Natural killer cell (primary cell): ENCODE data around the gene SCAMP4. TPM values are rescaled to one million over a fixed set of nuclear protein-coding genes. Genes with fewer than 3 reads are reported as not detected.

Experiments
- ATAC-seq, 3 donors: fragments of 150-1000 bp in 2 of 3; fragments of 200-7000 bp in 1 of 3; cut with Tn5 transposase; 1 replicate in 1 of 3; 2 replicates in 2 of 3; pipeline ENCODE4 v1.10.0; 2021; ENCODE audit warnings: mild to moderate bottlenecking in 2 of 3, moderate library complexity in 2 of 3
- DNase-seq, 2 donors: peaks; one replicate each; pipeline versions ENCODE4 v3.0.0 to v3.0.0-alpha.2; 2013 to 2021; ENCODE audit warnings: mixed read lengths in 1 of 2
- H3K27ac ChIP-seq: one replicate; pipeline ENCODE4 v1.5.1; 2013; ENCODE audit warnings: mild to moderate bottlenecking, low read length
- H3K27me3 ChIP-seq: one replicate; pipeline ENCODE4 v1.6.1; 2013; ENCODE audit warnings: low read length; ENCODE audit not compliant: control insufficient read depth, insufficient read depth
- H3K36me3 ChIP-seq: one replicate; pipeline ENCODE4 v1.6.1; 2013; ENCODE audit warnings: low read length; ENCODE audit not compliant: control insufficient read depth, insufficient read depth
- H3K4me1 ChIP-seq: one replicate; pipeline ENCODE4 v1.6.1; 2013; ENCODE audit warnings: low read length; ENCODE audit not compliant: control insufficient read depth, insufficient read depth
- H3K4me3 ChIP-seq: one replicate; pipeline ENCODE4 v1.5.1; 2013; ENCODE audit warnings: low read length
- H3K9me3 ChIP-seq: one replicate; pipeline ENCODE4 v1.6.1; 2013; ENCODE audit warnings: low read length; ENCODE audit not compliant: control insufficient read depth, insufficient read depth
- H3K27ac Mint-ChIP-seq, 2 donors: one replicate each; pipeline ENCODE4 v1.8.0; 2022; ENCODE audit warnings: mild to moderate bottlenecking in 2 of 2, mixed read lengths in 2 of 2, moderate library complexity in 1 of 2
- H3K27me3 Mint-ChIP-seq, 2 donors: one replicate each; pipeline ENCODE4 v1.8.0; 2022; ENCODE audit warnings: low read depth in 2 of 2, mixed read lengths in 2 of 2
- H3K36me3 Mint-ChIP-seq: one replicate; pipeline ENCODE4 v1.8.0; 2022; ENCODE audit warnings: mixed read lengths
- H3K4me1 Mint-ChIP-seq, 2 donors: one replicate each; pipeline ENCODE4 v1.8.0; 2022; ENCODE audit warnings: mixed read lengths in 2 of 2
- H3K4me3 Mint-ChIP-seq: one replicate; pipeline ENCODE4 v1.8.0; 2022; ENCODE audit warnings: mild to moderate bottlenecking, moderate library complexity, mixed read lengths
- H3K9me3 Mint-ChIP-seq, 2 donors: one replicate each; pipeline ENCODE4 v1.8.0; 2022; ENCODE audit warnings: mixed read lengths in 2 of 2
- CTCF ChIP-seq: fragments of 200-600 bp; IDR thresholded peaks from one replicate; pipeline ENCODE4 v1.8.0; 2022; ENCODE audit warnings: antibody characterized with exemption
- WGBS: methylation state at CpG from one replicate; pipeline ENCODE4 v1.1.7; 2013; ENCODE audit warnings: missing lambda C conversion rate; ENCODE audit not compliant: insufficient coverage; 5-methylcytosine and 5-hydroxymethylcytosine counted together
- intact Hi-C: fragments of 100-400 bp; cut with micrococcal nuclease; formaldehyde crosslinking; loops from one replicate; pipeline ENCODE4 v1.14.2; 2022
- total RNA-seq, 4 donors: library from RNA; stranded (reverse); fragments of 120-200 nt in 1 of 4; gene quantifications; one replicate each; pipeline versions ENCODE4 v1.2.3 to v1.2.4, GENCODE V29; 2013 to 2022

SCAMP4 gene
- total RNA-seq, 3 donors from 2014 or later (not counting 1 experiment from before 2014, with no cell fraction given): 43.1 to 53.7 (median 46.9) TPM

GRCh38 chr19:1921825-1922224 is 16.6 kb downstream of the SCAMP4 start:
- Histone ChIP-seq H3K27ac (no peak overlapping the region), H3K4me3 (no peak overlapping the region), H3K27me3 (no peaks in the 10 kb centered on the region), H3K4me1 (peaks cover 6% of the 10 kb centered on the region), H3K36me3 (peaks cover 26% of the 10 kb centered on the region), H3K9me3 (no peaks in the 10 kb centered on the region)
- intact Hi-C loops: no loop called here
- Mint-ChIP-seq H3K36me3 (no peaks in the 10 kb centered on the region), H3K4me1 (no peaks in the 10 kb centered on the region), H3K9me3 (no peaks in the 10 kb centered on the region), H3K27me3 (no peaks in the 10 kb centered on the region), H3K4me3 (no peak overlapping the region), H3K27ac (no peak overlapping the region)
- TF ChIP-seq CTCF: no peak
- no peak for DNase-seq
- 84% methylated on average over 15 of the region's 15 CpGs for WGBS
- no peak for ATAC-seq

GRCh38 chr19:1922803-1923202 is 17.6 kb downstream of the SCAMP4 start:
- intact Hi-C loops: no loop called here
- no peaks in the 10 kb centered on the region for H3K27me3 Mint-ChIP-seq
- Histone ChIP-seq H3K9me3 (no peaks in the 10 kb centered on the region), H3K27ac (no peak overlapping the region), H3K4me1 (peaks cover 15% of the 10 kb centered on the region), H3K36me3 (peaks cover 24% of the 10 kb centered on the region), H3K4me3 (no peak overlapping the region), H3K27me3 (no peaks in the 10 kb centered on the region)
- no peak overlapping the region for H3K4me3 Mint-ChIP-seq
- H3K27ac Mint-ChIP-seq: no peak overlapping the region
- 94% methylated on average over 23 of the region's 23 CpGs for WGBS
- peaks cover 5 to 6% of the 10 kb centered on the region in 2 donors for H3K4me1 Mint-ChIP-seq
- TF ChIP-seq CTCF: no peak
- DNase-seq (no peak), ATAC-seq (no peak)
- no peaks in the 10 kb centered on the region for H3K9me3 Mint-ChIP-seq
- no peaks in the 10 kb centered on the region for H3K36me3 Mint-ChIP-seq

DNA sequence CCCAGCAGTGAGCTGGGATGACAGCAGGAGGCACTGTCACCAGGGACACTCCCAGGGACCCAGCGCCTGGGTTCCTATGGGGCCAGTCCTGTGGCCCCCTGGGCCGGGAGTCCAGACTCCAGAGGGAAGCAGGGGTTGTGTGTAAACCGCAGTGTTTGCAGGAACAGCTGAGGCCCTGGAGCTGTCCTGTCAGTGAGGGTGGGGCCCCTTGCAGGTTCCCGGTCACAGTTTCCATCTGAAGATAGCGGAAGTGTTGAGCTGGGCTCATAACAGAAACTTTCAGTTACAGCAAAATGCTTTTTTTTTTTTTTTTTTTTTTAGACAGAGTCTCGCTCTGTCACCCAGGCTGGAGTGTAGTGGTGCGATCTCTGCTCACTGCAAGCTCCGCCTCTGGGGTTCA is 18.1 kb downstream of the SCAMP4 start:
- peak in 1 of 2 donors; percentile 46 for DNase-seq
- Mint-ChIP-seq H3K4me1 (peaks cover 9 to 10% of the 10 kb centered on the region in 2 donors), H3K27me3 (no peaks in the 10 kb centered on the region), H3K27ac (no peak overlapping the region), H3K9me3 (no peaks in the 10 kb centered on the region), H3K36me3 (no peaks in the 10 kb centered on the region), H3K4me3 (no peak overlapping the region)
- peak in 1 of 3 donors; percentile 9 for ATAC-seq
- no peak for TF ChIP-seq CTCF
- H3K4me3 ChIP-seq: no peak overlapping the region
- H3K27ac ChIP-seq: no peak overlapping the region
- no peaks in the 10 kb centered on the region for H3K27me3 ChIP-seq
- intact Hi-C loops: no loop called here
- WGBS: 68% methylated on average over 8 of the region's 8 CpGs
- H3K4me1 ChIP-seq: peaks cover 16% of the 10 kb centered on the region
- no peaks in the 10 kb centered on the region for H3K9me3 ChIP-seq
- H3K36me3 ChIP-seq: peaks cover 22% of the 10 kb centered on the region

DNA sequence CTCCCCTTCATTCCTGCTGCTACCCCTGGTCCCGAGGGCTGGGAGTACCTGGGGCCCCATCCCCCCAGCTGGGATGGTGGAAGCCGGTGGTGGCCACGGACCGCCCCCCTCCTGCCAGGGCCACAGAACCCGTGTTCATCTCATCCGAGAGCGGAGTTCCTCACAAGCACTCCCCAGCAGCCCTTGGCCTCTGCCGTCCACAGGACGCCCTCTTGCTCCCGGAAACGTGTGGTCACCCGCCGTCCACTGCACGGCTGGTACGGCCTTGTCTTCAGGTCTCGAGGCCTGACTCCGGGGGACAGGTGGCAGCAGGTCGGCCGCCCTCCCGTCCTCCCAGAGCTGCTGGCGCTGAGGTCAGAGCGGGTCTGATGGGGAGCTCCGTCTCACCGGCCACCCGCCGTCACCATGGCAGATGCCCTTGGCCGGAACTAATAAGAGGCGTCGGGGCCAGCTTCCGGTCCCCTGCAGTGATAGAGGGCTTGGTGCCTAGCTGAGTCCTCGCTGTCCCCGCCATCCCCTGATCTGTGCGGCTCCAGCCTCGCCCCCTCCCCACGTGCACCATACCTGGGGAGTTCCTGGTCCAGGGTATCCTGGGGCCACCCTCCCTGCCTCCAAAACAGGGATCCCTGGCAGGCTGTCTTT is 19.2 kb downstream of the SCAMP4 start:
- H3K9me3 ChIP-seq: no peaks in the 10 kb centered on the region
- no peak for ATAC-seq
- no peaks in the 10 kb centered on the region for H3K27me3 ChIP-seq
- peaks cover 15% of the 10 kb centered on the region for H3K36me3 ChIP-seq
- Mint-ChIP-seq H3K4me1 (peaks cover 9 to 13% of the 10 kb centered on the region in 2 donors), H3K4me3 (no peak overlapping the region), H3K36me3 (no peaks in the 10 kb centered on the region), H3K27ac (no peak overlapping the region), H3K27me3 (no peaks in the 10 kb centered on the region), H3K9me3 (no peaks in the 10 kb centered on the region)
- H3K4me3 ChIP-seq: no peak overlapping the region
- peaks cover 23% of the 10 kb centered on the region for H3K4me1 ChIP-seq
- TF ChIP-seq CTCF: no peak
- 97% methylated on average over 35 of the region's 35 CpGs for WGBS
- intact Hi-C loops: no loop called here
- H3K27ac ChIP-seq: no peak overlapping the region
- no peak for DNase-seq
